T follicular helper cell (primary cell): ENCODE measurements around the gene ABR.
"Not testable (repeated sequence)": the region's sequence is repeated elsewhere in the genome, so short reads cannot be mapped to it uniquely, and the experiment has no call there.

ENCODE experiments used
- DNase-seq: peaks from one replicate; pipeline ENCODE4 v3.0.0-alpha.2; 2020; ENCODE audit warnings: low read depth

Gene ABR

DNA sequence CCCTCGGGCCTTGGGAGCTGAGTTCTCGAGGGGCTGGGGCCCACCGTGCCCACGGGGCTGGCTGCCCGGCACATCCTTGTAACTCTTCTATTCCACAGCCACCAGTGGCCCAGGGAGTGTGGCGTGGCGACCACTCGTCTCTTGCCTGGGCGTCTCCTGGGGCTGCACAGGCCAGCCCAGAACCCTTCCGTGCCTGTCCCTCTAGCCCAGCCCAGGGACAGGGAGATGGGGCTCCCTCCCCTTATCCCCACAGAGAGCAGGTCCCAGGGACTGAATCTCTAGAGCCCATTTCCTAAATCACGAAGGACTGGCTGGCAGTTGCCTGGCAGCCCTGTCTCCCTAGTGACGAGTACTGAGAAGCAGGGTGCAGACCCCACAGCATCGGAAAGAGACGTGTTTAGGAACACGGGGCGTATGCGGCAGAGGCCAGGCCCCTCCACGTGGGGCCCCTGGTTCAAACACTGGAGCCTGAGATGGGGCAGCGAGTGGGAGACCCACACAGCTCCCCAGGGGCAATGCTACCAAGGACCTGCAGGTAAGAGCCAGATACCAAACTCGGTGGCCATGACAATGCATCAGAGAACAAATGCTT lies 131.8 kb downstream of the ABR start:
- no peak for DNase-seq

DNA sequence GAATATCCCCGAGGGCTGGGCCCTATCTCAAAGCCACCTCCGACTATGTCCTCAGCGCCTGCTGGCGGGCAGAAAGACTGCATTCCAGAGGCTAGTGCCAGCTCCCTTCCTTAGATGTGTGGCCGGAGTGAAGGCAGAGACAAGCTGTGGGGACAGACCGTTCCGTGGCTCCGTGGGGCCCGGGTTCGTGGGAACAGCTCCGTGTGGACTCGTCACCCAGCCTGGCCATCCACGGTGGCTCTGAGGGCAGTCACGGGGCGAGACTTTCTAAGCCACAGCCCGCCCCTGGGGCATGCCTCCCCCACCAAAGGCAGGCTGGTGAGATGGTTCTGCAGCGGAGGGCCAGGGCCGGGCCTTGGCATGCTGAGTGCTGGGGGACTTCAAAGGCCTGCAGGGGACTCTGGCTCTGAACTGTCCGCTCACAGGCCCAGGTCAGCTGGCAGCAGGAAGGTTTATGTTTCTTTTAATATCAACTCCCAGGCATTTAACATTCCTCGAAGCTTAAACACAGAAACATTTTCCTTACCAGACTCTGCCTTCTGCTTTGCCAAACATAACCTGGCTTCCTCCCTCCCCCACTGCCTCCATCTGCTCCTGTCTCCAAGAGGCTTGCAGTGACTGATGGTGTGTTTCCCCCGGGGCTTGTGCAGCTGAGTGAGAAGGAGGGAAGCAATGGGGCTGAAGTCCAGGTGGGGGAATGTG lies 132.5 kb downstream of the ABR start:
- no peak for DNase-seq

DNA sequence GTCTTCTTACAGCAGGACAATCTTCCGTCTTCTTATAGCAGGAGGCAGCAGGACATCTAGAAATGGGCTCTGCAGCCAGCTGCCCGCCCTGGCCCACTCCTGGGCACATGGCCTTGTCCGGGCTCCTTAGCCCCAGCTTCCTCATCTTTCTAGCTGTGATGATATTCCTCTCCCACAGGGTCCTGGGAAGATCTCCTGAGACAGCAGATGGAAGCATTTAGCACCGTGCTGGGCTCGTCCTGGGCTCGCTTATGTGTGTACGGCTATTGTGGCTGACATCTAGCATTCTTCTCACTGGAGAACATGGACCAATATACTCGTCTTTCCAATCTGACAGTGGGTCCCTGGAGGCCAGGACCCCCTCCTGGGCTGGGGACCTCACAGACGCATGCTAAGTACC lies 134.3 kb downstream of the ABR start:
- DNase-seq = no peak

DNA sequence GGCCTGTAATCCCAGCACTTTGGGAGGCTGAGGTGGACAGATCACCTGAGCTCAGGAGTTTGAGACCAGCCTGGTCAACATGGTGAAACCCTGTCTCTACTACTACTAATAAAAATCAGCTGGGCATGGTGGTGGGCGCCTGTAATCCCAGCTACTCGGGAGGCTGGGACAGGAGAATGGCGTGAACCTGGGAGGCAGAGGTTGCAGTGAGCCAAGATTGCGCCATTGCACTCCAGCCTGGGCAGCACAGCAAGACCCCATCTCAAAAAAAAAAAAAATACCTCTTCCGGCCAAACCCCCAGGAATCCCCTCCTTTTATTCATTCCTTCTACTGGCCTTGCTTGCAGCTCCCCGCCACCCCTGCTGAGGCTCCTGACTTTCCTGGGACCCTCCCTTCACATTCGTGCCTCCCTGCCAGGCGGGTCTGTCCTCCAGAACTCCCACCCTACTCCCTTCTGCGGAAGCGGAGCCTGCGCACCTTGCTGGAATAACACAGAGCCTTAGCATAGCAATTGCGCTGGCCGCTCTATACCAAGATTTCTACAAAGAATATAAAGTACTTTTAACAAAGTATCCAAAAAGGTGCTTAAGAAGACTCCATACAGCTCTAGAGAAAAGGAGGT lies 135.3 kb downstream of the ABR start:
- not testable (repeated sequence) for DNase-seq

DNA sequence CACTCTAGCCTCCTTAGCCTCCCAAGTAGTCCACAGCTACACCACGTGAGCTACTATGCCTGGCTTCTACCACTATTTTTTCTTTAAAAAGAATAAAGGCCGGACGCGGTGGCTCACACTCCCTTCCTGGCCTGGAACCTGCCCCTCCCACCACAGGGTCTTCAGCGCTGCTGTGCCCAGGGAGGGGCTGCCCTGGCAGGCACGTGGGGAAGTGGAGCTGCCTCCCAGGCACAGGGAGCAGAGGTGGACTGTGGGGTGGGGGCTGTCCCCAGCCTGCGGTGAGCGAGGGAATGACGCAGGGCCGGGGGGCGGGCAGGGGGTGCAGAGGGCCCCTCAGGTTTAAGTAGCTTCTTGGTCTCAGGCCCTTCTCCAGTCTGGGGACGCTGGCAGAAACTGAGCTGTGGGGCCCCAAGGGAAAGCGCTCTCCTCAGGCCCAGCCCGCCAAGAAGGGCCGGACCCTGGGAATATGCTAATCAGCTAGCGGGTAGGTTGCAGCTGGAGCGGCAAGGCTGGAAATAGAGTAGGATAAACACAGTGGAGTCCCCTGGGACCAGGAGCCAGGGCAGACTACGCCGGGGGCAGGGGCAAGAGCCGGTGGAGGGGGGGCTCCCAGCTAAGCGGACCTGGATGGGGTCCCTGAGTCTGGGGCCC lies 136.1 kb downstream of the ABR start:
- no peak for DNase-seq

DNA sequence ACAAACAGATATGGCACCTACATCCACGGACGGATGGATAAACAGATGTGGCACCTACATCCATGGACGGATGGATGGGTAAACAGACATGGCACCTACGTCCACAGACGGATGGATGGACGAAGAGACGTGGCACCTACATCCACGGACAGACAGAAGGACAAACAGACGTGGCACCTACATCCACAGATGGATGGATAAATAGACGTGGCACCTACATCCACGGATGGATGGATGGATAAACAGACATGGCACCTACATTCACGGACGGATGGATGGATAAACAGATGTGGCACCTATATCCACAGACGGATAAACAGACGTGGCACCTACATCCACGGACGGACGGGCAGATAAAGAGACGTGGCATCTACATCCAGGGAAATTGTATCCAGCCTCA lies 137.3 kb downstream of the ABR start:
- DNase-seq = no peak

DNA sequence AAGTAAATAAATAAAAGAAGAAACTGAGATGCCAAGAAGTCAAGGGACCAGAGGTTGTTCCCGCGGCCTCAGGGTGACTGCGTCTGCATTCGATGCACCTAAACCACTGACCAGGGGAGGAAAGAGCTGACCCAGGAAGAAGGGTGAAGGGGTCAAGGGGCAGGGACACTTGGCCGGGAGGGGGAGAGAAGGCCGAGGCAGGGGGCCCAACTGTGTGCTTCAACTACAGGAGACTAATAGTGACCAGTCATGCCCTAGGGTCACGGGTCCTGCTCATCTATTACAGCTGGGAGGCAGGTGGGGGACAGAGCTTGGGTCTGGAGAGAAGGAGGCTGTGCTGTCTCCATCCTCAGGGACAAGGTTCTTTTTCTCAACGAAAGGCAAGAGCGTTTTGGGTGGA lies 138.0 kb downstream of the ABR start:
- no peak for DNase-seq

DNA sequence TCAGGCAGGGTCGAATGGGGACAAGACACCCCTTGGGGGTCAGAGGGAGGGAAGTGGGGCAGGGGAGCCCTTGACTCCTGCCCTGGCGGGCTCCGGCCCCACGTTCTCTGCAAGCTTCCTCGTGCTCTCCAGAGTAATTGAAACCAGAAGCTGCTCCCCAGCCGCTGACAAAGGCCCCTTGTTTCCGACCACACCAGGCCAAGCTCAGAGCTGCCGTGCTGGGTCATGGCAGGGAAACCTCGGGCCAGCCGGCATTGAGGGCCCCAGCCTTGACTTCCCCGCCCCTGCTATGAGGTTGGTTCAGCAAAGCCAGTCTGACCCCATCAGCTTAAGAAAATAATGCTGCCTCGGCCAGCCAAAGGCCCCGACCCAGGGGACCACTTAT lies 139.6 kb downstream of the ABR start:
- DNase-seq = no peak

DNA sequence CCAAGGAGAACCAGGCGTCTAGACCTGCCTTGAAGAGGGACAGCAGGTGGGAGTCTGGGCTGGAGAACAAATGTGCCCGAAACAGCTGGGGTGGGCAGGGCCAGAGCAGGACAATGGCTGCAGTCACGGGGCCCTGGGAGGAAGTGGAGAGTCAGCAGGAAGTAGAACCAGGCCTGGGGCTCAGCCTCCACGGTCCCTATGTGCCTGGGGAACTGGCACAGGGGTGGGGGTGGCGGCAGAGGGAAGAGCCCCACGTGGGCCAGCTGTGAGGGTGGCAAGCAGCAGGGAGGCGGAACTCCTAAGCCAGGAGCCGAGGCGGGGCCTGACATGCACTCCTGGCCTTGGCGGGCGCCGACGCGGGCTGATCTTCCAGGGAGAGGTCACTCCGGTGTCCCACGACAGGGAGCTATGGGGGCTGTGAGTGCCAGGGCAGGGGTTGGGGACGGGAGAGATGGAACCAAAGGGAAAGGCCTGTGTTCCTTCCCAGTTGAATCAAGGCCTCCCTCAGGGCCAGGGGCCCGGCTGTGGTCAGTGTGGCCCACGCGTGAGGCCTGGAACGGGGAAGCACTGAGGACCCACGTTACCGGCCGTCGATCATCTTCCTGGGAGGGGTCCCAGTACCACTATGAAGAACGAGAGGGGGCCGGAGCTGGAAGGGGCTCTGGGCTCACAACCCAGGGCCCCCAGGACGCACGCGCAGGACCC lies 140.1 kb downstream of the ABR start:
- no peak for DNase-seq

DNA sequence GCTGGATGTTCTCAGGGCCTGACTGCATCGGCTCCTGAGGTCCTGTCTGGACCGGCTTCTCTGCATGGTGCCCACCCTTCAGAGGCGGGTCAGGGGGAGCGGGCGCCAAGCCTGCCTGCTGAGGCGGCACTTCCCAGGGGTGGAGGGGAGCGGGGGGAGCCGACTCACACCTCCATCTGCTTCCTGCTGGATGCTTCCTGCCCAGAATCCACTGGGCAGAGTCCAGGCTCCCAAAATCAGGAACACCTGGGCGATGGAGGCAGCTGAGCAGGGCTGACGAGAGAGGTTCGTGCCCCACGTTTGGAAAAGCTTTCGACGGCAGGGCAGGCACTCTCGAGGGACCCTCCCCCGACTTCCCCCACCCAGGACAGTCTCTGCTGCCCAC lies 140.7 kb downstream of the ABR start:
- DNase-seq = no peak

DNA sequence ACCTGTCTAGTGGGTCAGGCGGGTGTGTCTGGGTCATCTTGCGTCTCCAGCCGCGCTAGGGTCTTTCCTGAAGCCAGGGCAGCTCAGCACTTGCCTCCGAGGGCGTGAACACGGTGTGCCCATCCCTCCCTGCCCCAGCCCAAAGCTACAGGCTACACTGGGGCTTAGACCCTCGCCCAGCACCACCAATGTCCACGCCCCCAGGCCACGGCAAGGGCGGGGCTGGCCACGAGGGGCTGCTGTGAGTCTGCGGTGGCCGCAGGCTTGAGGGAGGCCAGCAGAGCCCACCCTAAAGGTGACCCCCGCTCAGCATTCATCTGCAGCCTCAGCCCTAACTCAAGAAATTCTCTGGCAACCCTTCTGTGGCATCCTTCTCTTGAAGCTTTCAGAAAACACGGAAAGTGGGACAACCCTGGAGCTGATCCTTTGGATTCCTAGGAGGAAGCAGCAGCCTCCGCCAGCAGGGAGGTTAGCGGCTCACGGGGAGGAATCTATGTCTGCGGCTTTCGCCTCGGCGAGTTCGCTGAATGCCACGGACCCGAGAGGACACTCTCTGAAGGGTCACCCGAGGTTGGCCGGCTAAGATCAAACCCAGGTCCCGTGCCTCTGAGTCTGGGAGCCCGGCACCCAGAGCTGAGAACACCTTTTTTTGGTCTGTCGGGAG lies 141.2 kb downstream of the ABR start:
- DNase-seq = no peak

DNA sequence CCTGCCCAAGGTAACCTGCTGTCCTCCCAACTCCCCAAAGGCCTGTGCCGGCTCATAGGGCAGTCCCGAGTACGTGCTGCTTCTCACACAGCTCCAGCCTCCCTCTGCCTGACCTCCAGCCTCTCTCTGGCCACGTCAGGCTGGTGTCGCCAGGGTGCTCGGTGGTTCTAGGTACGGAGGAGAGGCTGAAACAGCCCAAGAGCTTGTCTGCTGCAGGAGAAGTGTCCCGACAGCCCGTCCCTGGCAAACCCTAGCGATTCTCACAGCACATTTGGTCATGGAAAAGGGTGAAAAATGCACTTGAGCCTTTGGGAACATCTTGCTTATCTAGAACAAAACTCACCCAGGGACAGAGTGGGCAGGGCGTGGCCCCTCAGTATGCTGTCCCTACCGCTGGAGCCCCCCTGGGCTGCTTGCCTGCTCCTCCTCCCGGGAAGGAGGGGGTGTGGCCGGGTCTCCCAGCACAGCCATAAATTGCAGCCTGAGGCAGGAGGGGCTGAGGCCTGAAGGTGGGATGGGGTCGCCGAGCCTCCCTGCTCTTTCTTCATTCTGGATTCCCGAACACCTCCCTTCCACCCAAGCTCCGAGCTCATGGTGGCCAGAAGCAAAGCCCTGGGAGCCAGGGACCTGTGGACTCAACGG lies 142.4 kb downstream of the ABR start:
- no peak for DNase-seq

DNA sequence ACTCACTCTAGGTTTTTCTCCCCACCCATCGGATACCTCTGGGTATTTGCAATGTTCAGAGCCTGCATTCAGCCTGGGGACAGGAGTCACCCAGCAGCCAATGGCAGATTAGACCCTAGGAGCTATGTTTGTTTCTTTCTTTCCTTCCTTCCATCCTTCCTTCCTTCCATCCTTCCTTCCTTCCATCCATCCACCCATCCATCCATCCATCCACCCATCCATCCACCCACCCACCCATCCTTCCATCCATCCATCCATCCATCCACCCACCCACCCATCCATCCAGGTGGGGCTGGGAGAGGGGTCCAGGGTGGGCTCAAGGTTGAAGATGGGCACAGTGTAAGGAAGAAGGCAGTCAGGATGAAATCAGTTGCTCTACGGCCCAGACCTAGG lies 142.9 kb downstream of the ABR start:
- no peak for DNase-seq

DNA sequence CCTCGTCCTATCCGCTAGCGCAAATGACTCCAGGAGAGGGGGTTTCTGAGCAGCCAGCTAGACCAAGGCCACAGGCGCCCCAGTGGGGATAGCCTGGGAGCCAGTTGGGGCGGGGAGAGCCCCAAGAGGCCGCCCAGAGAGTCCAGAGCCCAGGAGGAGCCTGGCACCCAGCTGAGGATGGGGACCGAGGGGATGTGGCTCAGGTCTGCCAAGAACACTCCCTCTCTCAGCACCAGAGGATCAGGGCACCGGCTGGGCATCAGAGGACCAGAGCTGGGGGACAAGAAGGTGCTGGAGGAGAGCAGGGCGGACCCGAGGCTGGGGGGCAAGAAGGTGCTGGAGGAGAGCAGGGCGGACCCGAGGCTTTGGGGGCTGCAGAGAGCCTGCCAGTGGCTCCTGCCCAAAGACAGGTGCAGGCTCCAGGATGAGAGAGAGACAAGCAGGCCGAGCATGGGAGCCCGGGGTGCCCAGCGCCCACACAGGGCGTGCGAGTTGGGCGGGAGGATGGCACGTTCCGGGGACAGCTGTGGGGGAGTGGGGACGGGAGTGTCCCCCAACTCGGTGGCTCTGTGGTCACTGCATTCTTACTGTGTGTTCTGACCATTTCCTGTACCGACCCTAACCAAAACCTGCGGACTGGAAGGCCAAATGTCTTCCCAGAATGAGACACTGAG lies 143.5 kb downstream of the ABR start:
- no peak for DNase-seq

DNA sequence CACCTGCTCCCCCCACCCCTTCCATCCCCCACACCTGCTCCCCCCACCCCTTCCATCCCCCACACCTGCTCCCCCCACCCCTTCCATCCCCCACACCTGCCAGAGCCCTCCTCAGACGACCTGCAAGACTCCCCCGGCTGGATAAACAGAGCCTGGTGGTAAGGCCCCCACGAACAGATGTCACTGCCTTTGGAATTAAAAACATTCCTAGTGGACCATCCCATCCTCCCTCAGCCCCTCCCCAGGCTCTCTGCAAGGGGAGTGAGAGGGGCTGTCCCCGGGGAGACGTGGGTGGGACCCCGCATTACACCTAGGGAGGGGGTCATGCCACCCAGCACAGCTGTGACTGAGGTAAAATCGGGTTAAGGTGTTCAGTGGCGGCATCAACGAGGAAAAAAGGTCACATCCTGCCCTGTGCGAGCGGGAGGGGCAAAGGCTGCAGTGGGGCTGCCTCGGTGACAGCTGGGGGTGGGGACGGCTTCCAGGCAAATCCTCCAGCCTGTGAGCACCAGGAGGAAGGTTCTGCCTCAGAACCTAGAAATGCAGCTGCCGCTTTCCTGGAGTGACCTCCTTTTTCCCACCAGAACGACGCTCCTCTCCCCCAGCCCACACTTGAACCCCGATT lies 144.1 kb downstream of the ABR start:
- no peak for DNase-seq

DNA sequence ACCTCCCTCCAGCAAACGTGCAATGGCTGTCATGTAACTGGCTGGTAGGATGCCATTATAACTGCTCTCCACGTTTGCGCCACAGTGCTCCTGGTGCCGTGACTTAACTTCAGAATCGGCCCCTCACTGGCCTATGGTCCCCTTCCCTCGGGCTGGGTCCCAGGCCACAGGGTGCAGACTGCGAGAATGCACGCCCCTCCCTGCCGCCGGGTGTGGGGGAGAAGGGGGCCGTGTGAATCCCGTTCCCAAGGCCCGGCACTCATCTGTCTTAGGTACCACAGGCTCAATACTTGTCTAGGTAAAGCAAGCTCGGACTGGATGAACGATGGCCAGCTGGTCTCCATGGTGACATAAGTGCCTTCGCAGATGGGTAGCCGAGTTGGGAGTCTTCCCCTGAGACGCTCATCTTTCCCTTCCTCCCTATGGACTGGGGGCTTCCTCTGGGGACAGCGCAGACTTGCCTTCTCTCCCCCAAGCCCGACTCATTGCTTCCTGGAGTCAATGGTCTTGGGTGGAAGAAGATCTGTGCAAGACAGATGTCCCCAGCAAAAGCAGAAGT lies 145.1 kb downstream of the ABR start:
- no peak for DNase-seq

DNA sequence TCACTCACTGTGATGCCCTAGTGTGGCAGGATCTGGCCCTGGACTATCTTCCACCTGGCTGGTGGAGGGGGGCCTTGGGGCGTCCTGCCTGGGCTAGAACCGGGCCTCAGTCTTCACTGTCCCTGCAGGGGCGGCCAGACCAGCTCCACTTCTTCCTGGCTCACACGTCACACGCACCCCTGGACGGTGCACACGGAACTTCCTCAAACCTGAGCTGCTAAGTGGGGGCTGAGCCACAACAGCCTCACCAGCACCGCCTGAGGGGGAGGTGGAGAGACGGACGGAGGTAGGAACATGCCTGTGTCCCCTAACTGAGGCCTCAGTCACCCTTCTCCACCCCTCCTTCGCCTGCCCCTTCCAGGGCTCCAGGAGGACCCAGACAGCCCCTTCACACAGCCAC lies 146.3 kb downstream of the ABR start:
- DNase-seq = no peak

DNA sequence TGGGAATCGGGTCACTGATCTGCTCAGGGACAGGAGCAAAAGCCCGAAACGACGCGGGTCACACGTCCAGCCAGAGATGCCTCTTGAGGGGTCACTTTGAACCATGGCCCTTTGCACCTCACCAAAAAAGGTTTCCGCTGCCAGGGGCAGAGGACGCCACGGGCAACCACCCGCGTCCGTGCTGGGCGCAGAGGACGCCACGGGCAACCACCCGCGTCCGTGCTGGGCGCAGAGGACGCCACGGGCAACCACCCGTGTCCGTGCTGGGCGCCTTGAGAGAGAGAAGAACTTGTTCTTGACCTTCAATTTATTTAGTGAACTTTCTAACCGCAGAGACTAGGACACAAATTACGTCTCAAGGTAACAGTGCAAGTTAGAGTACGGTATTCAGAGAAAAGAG lies 147.4 kb downstream of the ABR start:
- no peak for DNase-seq

DNA sequence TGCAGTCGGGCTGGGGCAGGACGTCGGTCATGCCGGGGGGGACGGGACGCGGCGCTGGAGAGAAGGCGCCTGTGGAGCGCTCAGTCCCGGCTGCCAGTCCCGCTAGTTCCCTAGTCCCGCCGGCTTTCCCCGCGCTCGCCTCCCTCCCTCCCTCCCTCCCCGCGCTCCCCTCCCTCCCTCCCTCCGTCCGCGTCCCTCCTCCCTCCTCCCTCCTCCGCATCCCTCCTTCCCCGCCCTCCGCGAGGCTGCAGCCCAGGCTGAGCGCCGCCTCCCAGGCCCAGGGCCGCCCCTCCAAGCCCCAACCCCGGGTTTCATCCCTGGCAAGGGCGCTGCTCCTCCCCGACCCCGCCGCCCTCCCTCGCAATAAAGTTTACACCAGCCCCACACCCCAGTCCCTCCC lies 148.1 kb downstream of the ABR start:
- no peak for DNase-seq
